Esophagus muscularis mucosa (tissue), 3 donors: ENCODE measurements around the gene SERPINB5.
A peak's percentile ranks its signal among the peaks of the same experiment; 100 is the strongest.

Experiments
- CTCF ChIP-seq, 3 experiments: fragments of 200-600 bp in 2 of 3; fragments of 450-650 bp in 1 of 3; sonication (generic) in 2 of 3; IDR thresholded peaks; one replicate each; pipeline ENCODE4 v1.5.1; 2017 to 2019; ENCODE audit warnings: antibody characterized with exemption in 3 of 3, mild to moderate bottlenecking in 2 of 3, moderate library complexity in 1 of 3
- POLR2AphosphoS5 ChIP-seq, 2 donors: sonication (generic); formaldehyde crosslinking; IDR thresholded peaks; one replicate each; pipeline ENCODE4 v1.6.1; 2017; ENCODE audit warnings: antibody characterized with exemption in 2 of 2

GRCh38 chr18:63444580-63444979, 32.2 kb upstream of the SERPINB5 start:
- TF ChIP-seq POLR2AphosphoS5 (IDR thresholded peaks at IDR 0.05) (peak; percentile 16 to 33), CTCF (IDR thresholded peaks at IDR 0.05) (no peak)
